Prostate gland (tissue), 2 donors: ENCODE measurements around the gene MBNL1. TPM values are rescaled to one million over a fixed set of nuclear protein-coding genes. Genes with fewer than 3 reads are reported as not detected.

Experiments used
- DNase-seq: peaks from one replicate; pipeline ENCODE4 v3.0.0-alpha.2; 2019; ENCODE audit warnings: low spot score
- H3K27ac ChIP-seq, 2 donors: fragments of 200-600 bp; sonication (generic); 2 replicates each; pipeline ENCODE4 v1.5.1; 2017 to 2019
- H3K27me3 ChIP-seq: fragments of 200-600 bp; sonication (generic); replicated peaks from 2 replicates; pipeline ENCODE4 v1.5.1; 2019; ENCODE audit not compliant: insufficient read depth
- H3K36me3 ChIP-seq, 2 donors: fragments of 200-600 bp; sonication (generic); 1 replicate in 1 of 2; 2 replicates in 1 of 2; pipeline versions ENCODE4 v1.5.1 to v1.8.1; 2017 to 2019
- H3K4me1 ChIP-seq: fragments of 200-600 bp; sonication (generic); replicated peaks from 2 replicates; pipeline ENCODE4 v1.5.1; 2019
- H3K4me3 ChIP-seq, 2 donors: fragments of 200-600 bp; sonication (generic); 2 replicates each; pipeline ENCODE4 v1.5.1; 2017 to 2019
- H3K9me3 ChIP-seq: fragments of 200-600 bp; sonication (generic); 2 replicates; pipeline ENCODE4 v1.5.1; 2017
- CTCF ChIP-seq, 4 experiments: fragments of 200-600 bp in 2 of 4; fragments of 450-650 bp in 2 of 4; sonication (generic) in 2 of 4; IDR thresholded peaks; 1 replicate in 3 of 4; 2 replicates in 1 of 4; pipeline ENCODE4 v1.5.1; 2016 to 2019; ENCODE audit warnings: antibody characterized with exemption in 4 of 4, mild to moderate bottlenecking in 2 of 4, moderate library complexity in 2 of 4
- POLR2A ChIP-seq: fragments of 450-650 bp; IDR thresholded peaks from one replicate; pipeline ENCODE4 v1.6.1; 2016; ENCODE audit warnings: antibody characterized with exemption, mild to moderate bottlenecking
- POLR2AphosphoS5 ChIP-seq: sonication (generic); formaldehyde crosslinking; IDR thresholded peaks from one replicate; pipeline ENCODE4 v1.6.1; 2017; ENCODE audit warnings: antibody characterized with exemption
- WGBS: methylation state at CpG from one replicate; pipeline ENCODE4 v1.1.5; 2018; 5-methylcytosine and 5-hydroxymethylcytosine counted together
- intact Hi-C: fragments of 100-400 bp; cut with DNase I; formaldehyde crosslinking; loops from one replicate; pipeline ENCODE4 v1.14.2; 2022
- total RNA-seq, 2 donors: library from RNA; depleted of rRNA; stranded (reverse); fragments of >200 nt; gene quantifications; one replicate each; pipeline ENCODE4 v1.1.0, GENCODE V29; 2016

The MBNL1 gene
- total RNA-seq, 2 donors from 2014 or later: 131 to 226 TPM

GRCh38 chr3:152260026-152260425, 8.7 kb upstream of the MBNL1 start:
- DNase-seq: no peak
- no peak for TF ChIP-seq POLR2AphosphoS5
- TF ChIP-seq POLR2A: no peak
- TF ChIP-seq CTCF (IDR thresholded peaks at IDR 0.05): no peak
- WGBS: 80% methylated on average over 3 of the region's 3 CpGs
- Histone ChIP-seq H3K27me3 (no peaks in the 10 kb centered on the region), H3K4me1 (no peaks in the 10 kb centered on the region), H3K27ac (no peak overlapping the region), H3K4me3 (no peak overlapping the region), H3K9me3 (no peaks in the 10 kb centered on the region), H3K36me3 (no peaks in the 10 kb centered on the region)
- intact Hi-C loops: loop anchor here (10.0 kb wide), 2 partner anchors 185 to 1865 kb away; partner anchors contain the start of gene ARHGEF26

- no peaks in the 10 kb centered on the region for H3K9me3 ChIP-seq
- 89% methylated on average over 1 of the region's 1 CpG for WGBS
- no peak overlapping the region for H3K27ac ChIP-seq
- intact Hi-C loops: loop anchor here (10.0 kb wide), 2 partner anchors 186 to 1864 kb away; partner anchors contain the start of gene ARHGEF26
- no peaks in the 10 kb centered on the region for H3K36me3 ChIP-seq
- TF ChIP-seq POLR2AphosphoS5 (no peak), POLR2A (no peak), CTCF (IDR thresholded peaks at IDR 0.05) (no peak)
- no peak overlapping the region for H3K4me3 ChIP-seq
- H3K27me3 ChIP-seq: no peaks in the 10 kb centered on the region
- H3K4me1 ChIP-seq: no peaks in the 10 kb centered on the region
- DNase-seq: no peak
Observed at GRCh38 chr3:152260529-152260928, 8.2 kb upstream of the MBNL1 start.

GRCh38 chr3:152261329-152261728, 7.4 kb upstream of the MBNL1 start:
- 93% methylated on average over 3 of the region's 3 CpGs for WGBS
- Histone ChIP-seq H3K4me3 (no peak overlapping the region), H3K4me1 (no peaks in the 10 kb centered on the region), H3K9me3 (no peaks in the 10 kb centered on the region), H3K27ac (no peak overlapping the region), H3K27me3 (no peaks in the 10 kb centered on the region), H3K36me3 (no peaks in the 10 kb centered on the region)
- intact Hi-C loops: loop anchor here (10.0 kb wide), 2 partner anchors 187 to 1863 kb away; partner anchors contain the start of gene ARHGEF26
- TF ChIP-seq POLR2AphosphoS5 (no peak), CTCF (IDR thresholded peaks at IDR 0.05) (no peak), POLR2A (no peak)
- DNase-seq: no peak

GRCh38 chr3:152263711-152264110, 5.0 kb upstream of the MBNL1 start:
- H3K4me3 ChIP-seq: no peak overlapping the region
- TF ChIP-seq POLR2A (no peak), CTCF (IDR thresholded peaks at IDR 0.05) (no peak), POLR2AphosphoS5 (no peak)
- H3K27me3 ChIP-seq: no peaks in the 10 kb centered on the region
- H3K27ac ChIP-seq: no peak overlapping the region
- WGBS: 97% methylated on average over 2 of the region's 2 CpGs
- H3K36me3 ChIP-seq: no peaks in the 10 kb centered on the region
- DNase-seq: no peak
- H3K9me3 ChIP-seq: no peaks in the 10 kb centered on the region
- intact Hi-C loops: loop anchor here (10.0 kb wide), 2 partner anchors 189 to 1861 kb away; partner anchors contain the start of gene ARHGEF26
- H3K4me1 ChIP-seq: peaks cover 3% of the 10 kb centered on the region

GRCh38 chr3:152264378-152264777, 4.4 kb upstream of the MBNL1 start:
- Histone ChIP-seq H3K4me3 (no peak overlapping the region), H3K27me3 (no peaks in the 10 kb centered on the region), H3K36me3 (no peaks in the 10 kb centered on the region), H3K9me3 (no peaks in the 10 kb centered on the region), H3K27ac (no peak overlapping the region), H3K4me1 (peaks cover 3% of the 10 kb centered on the region)
- no peak for TF ChIP-seq POLR2A
- no peak for TF ChIP-seq CTCF (IDR thresholded peaks at IDR 0.05)
- TF ChIP-seq POLR2AphosphoS5: no peak
- DNase-seq: no peak
- intact Hi-C loops: loop anchor here (10.0 kb wide), 2 partner anchors 190 to 1860 kb away; partner anchors contain the start of gene ARHGEF26
